ENCODE measurements around the gene PCDHA10. TPM values are rescaled to one million over a fixed set of nuclear protein-coding genes. Genes with fewer than 3 reads are reported as not detected.

PCDHA10 gene
- total RNA-seq, 1 experiment from 2014 or later: 0.02 TPM

DNA sequence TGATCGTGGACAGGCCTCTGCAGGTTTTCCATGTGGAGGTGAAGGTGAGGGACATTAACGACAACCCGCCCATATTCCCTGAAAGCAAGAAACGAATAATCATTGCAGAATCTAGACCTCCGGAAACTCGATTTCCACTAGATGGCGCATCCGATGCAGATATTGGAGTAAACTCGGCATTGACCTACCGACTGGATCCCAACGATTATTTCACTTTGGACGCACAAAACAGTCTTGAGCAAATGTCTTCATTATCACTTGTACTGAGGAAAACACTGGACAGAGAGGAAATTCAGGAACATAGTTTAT lies 26.8 kb downstream of the PCDHA10 start:
- peak; percentile 31 for DNase-seq (ENCODE audit: low spot score)

DNA sequence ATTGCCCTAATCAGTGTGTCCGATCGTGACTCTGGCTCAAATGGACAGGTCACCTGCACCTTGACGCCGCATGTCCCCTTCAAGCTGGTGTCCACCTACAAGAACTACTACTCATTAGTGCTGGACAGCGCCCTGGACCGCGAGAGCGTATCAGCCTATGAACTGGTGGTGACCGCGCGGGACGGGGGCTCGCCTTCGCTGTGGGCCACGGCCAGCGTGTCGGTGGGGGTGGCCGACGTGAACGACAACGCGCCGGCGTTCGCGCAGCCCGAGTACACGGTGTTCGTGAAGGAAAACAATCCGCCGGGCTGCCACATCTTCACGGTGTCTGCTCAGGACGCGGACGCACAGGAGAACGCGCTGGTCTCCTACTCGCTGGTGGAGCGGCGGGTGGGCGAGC lies 27.7 kb downstream of the PCDHA10 start:
- no peak for DNase-seq (ENCODE audit: low spot score)

DNA sequence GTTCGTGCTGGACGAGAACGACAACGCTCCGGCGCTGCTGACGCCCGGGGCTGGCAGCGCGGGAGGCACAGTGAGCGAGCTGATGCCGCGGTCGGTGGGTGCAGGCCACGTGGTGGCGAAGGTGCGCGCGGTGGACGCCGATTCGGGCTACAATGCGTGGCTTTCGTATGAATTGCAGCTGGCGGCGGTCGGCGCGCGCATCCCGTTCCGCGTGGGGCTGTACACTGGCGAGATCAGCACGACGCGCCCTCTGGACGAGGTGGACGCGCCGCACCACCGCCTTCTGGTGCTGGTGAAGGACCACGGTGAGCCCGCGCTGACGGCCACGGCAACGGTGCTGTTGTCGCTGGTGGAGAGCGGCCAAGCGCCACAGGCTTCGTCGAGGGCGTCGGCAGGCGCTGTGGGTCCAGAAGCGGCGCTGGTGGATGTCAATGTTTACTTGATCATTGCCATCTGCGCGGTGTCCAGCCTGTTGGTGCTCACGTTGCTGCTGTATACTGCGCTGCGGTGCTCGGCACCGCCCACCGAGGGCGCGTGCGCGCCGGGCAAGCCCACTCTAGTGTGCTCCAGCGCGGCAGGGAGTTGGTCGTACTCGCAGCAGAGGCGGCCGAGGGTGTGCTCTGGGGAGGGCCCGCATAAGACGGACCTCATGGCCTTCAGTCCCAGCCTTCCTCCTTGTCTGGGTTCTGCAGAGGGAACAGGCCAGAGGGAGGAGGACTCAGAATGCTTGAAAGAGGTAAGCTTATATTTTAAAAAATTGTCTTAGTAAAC lies 28.4 kb downstream of the PCDHA10 start:
- no peak for DNase-seq (ENCODE audit: low spot score)

DNA sequence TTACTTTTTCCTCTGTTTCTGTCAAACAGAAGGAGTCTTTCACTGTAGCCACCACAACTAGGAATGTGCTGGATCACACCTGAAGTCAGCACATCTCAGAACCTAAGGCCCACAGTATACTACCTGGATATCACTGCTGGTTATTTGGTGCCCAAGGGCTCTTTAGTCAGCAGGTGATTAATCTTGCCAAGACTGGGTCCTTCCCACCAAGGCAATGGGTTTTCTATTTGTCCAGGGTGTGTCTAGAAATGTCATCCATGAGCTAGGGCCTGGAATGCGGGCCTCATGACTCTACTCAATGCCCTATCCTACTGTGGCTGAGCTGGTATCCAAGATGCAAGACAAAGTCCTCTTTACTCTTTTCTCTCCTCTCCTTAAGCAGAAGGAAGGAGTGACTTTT lies 60.6 kb downstream of the PCDHA10 start:
- no peak for DNase-seq (ENCODE audit: low spot score)

Other genes with a start within 250 kb of the PCDHA10 start
- gene CD14, start 222.7 kb upstream of the PCDHA10 start, total RNA-seq (2014; rRNA removed; shearing (Covaris generic)): 2.3 TPM in 1 of 2 replicates, not detected in the other
- 1.4 and 8.8 TPM in 2 replicates for gene TMCO6, start 216.4 kb upstream of the PCDHA10 start, total RNA-seq (2014; rRNA removed; shearing (Covaris generic))
- gene NDUFA2, start 208.3 kb upstream of the PCDHA10 start, total RNA-seq (2014; rRNA removed; shearing (Covaris generic)): 112 and 115 TPM in 2 replicates
- gene IK, start 208.1 kb upstream of the PCDHA10 start, total RNA-seq (2014; rRNA removed; shearing (Covaris generic)): 147 and 211 TPM in 2 replicates
- gene WDR55, start 191.0 kb upstream of the PCDHA10 start, total RNA-seq (2014; rRNA removed; shearing (Covaris generic)): 28.5 and 30.8 TPM in 2 replicates
- 1.5 TPM in 1 of 2 replicates, not detected in the other for gene DND1, start 182.3 kb upstream of the PCDHA10 start, total RNA-seq (2014; rRNA removed; shearing (Covaris generic))
- gene HARS1, start 164.5 kb upstream of the PCDHA10 start, total RNA-seq (2014; rRNA removed; shearing (Covaris generic)): 143 and 148 TPM in 2 replicates
- gene HARS2, start 164.4 kb upstream of the PCDHA10 start, total RNA-seq (2014; rRNA removed; shearing (Covaris generic)): 46.1 and 50.5 TPM in 2 replicates
- gene ZMAT2, start 155.4 kb upstream of the PCDHA10 start, total RNA-seq (2014; rRNA removed; shearing (Covaris generic)): 91.8 and 100 TPM in 2 replicates
- gene PCDHA1, start 69.8 kb upstream of the PCDHA10 start, total RNA-seq (2014; rRNA removed; shearing (Covaris generic)): 0.02 TPM in 1 of 2 replicates, not detected in the other
- 0.03 and 0.81 TPM in 2 replicates for gene PCDHA2, start 61.0 kb upstream of the PCDHA10 start, total RNA-seq (2014; rRNA removed; shearing (Covaris generic))
- gene PCDHA3, start 54.8 kb upstream of the PCDHA10 start, total RNA-seq (2014; rRNA removed; shearing (Covaris generic)): 2.9 and 3.2 TPM in 2 replicates
- 1.9 and 2.6 TPM in 2 replicates for gene PCDHA4, start 48.8 kb upstream of the PCDHA10 start, total RNA-seq (2014; rRNA removed; shearing (Covaris generic))
- gene PCDHA5, start 34.3 kb upstream of the PCDHA10 start, total RNA-seq (2014; rRNA removed; shearing (Covaris generic)): 0.10 and 0.12 TPM in 2 replicates
- gene PCDHA6, start 27.9 kb upstream of the PCDHA10 start, total RNA-seq (2014; rRNA removed; shearing (Covaris generic)): 0.43 and 0.69 TPM in 2 replicates
- 0.19 and 0.38 TPM in 2 replicates for gene PCDHA7, start 21.6 kb upstream of the PCDHA10 start, total RNA-seq (2014; rRNA removed; shearing (Covaris generic))
- not detected in 2 replicates for gene PCDHA8, start 14.7 kb upstream of the PCDHA10 start, total RNA-seq (2014; rRNA removed; shearing (Covaris generic))
- gene PCDHA9, start 7.5 kb upstream of the PCDHA10 start, total RNA-seq (2014; rRNA removed; shearing (Covaris generic)): 0.07 TPM in 1 of 2 replicates, not detected in the other
- 0.10 TPM in 1 of 2 replicates, not detected in the other for gene PCDHA11, start 13.1 kb downstream of the PCDHA10 start, total RNA-seq (2014; rRNA removed; shearing (Covaris generic))
- gene PCDHA12, start 19.4 kb downstream of the PCDHA10 start, total RNA-seq (2014; rRNA removed; shearing (Covaris generic)): 3.8 and 4.5 TPM in 2 replicates
- gene PCDHA13, start 26.2 kb downstream of the PCDHA10 start, total RNA-seq (2014; rRNA removed; shearing (Covaris generic)): 0.26 TPM in 1 of 2 replicates, not detected in the other
- gene PCDHAC1, start 70.4 kb downstream of the PCDHA10 start, total RNA-seq (2014; rRNA removed; shearing (Covaris generic)): 0.52 and 0.96 TPM in 2 replicates
- 3.2 and 5.1 TPM in 2 replicates for gene PCDHAC2, start 110.6 kb downstream of the PCDHA10 start, total RNA-seq (2014; rRNA removed; shearing (Covaris generic))
- gene PCDHB1, start 195.5 kb downstream of the PCDHA10 start, total RNA-seq (2014; rRNA removed; shearing (Covaris generic)): not detected in 2 replicates
- gene PCDHB2, start 238.7 kb downstream of the PCDHA10 start, total RNA-seq (2014; rRNA removed; shearing (Covaris generic)): 0.41 and 0.59 TPM in 2 replicates
- 19.9 and 22.0 TPM in 2 replicates for gene PCDHB3, start 244.6 kb downstream of the PCDHA10 start, total RNA-seq (2014; rRNA removed; shearing (Covaris generic))

Measured in A172 (cell line).